Muscle layer of colon (tissue), 2 donors: ENCODE measurements around the gene CYFIP2.

Experiments used
- H3K27ac ChIP-seq: one replicate; pipeline ENCODE4 v1.7.0; 2013; ENCODE audit warnings: low read depth, mild to moderate bottlenecking, low read length, moderate library complexity
- H3K27me3 ChIP-seq, 2 donors: one replicate each; pipeline ENCODE4 v1.7.0; 2013; ENCODE audit warnings: low read length in 2 of 2, mild to moderate bottlenecking in 2 of 2; ENCODE audit not compliant: insufficient read depth in 2 of 2, control insufficient read depth in 1 of 2
- H3K36me3 ChIP-seq: one replicate; pipeline ENCODE4 v1.7.0; 2013; ENCODE audit warnings: mild to moderate bottlenecking, low read length; ENCODE audit not compliant: insufficient read depth
- H3K4me1 ChIP-seq: one replicate; pipeline ENCODE4 v1.7.0; 2013; ENCODE audit warnings: mild to moderate bottlenecking, low read length; ENCODE audit not compliant: insufficient read depth
- H3K4me3 ChIP-seq, 2 donors: one replicate each; pipeline ENCODE4 v1.7.0; 2013; ENCODE audit warnings: low read length in 2 of 2, low read depth in 1 of 2, mild to moderate bottlenecking in 1 of 2, moderate library complexity in 1 of 2
- H3K9ac ChIP-seq: one replicate; pipeline ENCODE4 v1.7.0; 2013; ENCODE audit warnings: low read length
- H3K9me3 ChIP-seq: one replicate; pipeline ENCODE4 v1.7.0; 2013; ENCODE audit warnings: mild to moderate bottlenecking, low read length
- donor health status: abdominal sarcoma.
- donor health status: Adenocarcinoma of cecum.

CYFIP2 gene

GRCh38 chr5:157290981-157291711 is 25.2 kb downstream of the CYFIP2 start:
- H3K9me3 ChIP-seq: no peaks in the 10 kb centered on the region
- H3K4me1 ChIP-seq: no peaks in the 10 kb centered on the region
- H3K9ac ChIP-seq: no peak overlapping the region
- H3K4me3 ChIP-seq: no peak overlapping the region
- H3K36me3 ChIP-seq: no peaks in the 10 kb centered on the region
- H3K27me3 ChIP-seq: no peaks in the 10 kb centered on the region
- H3K27ac ChIP-seq: no peak overlapping the region

DNA sequence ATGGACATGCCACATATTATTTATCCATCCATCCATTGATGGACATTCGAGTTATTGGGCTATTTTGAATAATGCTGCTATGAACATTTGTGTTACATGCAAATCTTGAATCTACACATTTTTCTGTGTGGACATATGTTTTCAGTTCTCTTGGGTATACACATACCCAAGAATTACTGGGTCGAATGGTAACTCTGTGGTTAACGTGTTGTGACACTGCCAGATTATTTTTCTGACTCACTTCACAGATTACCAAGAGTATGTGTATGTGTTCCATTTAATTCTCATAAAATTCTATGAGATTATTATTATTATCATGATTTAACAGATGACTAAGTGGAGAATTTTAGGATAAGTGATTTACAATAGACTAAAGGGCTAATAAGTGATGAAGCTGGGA is 26.7 kb downstream of the CYFIP2 start:
- Histone ChIP-seq H3K9ac (no peak overlapping the region), H3K4me1 (no peaks in the 10 kb centered on the region), H3K9me3 (no peaks in the 10 kb centered on the region), H3K4me3 (no peak overlapping the region), H3K36me3 (no peaks in the 10 kb centered on the region), H3K27me3 (no peaks in the 10 kb centered on the region), H3K27ac (no peak overlapping the region)

GRCh38 chr5:157294407-157295091 is 28.6 kb downstream of the CYFIP2 start:
- H3K27me3 ChIP-seq: no peaks in the 10 kb centered on the region
- no peaks in the 10 kb centered on the region for H3K9me3 ChIP-seq
- H3K4me1 ChIP-seq: no peaks in the 10 kb centered on the region
- no peak overlapping the region for H3K27ac ChIP-seq
- H3K36me3 ChIP-seq: no peaks in the 10 kb centered on the region
- H3K9ac ChIP-seq: no peak overlapping the region
- H3K4me3 ChIP-seq: no peak overlapping the region

- no peaks in the 10 kb centered on the region for H3K9me3 ChIP-seq
- no peak overlapping the region for H3K4me3 ChIP-seq
- no peak overlapping the region for H3K9ac ChIP-seq
- no peaks in the 10 kb centered on the region for H3K27me3 ChIP-seq
- H3K36me3 ChIP-seq: no peaks in the 10 kb centered on the region
- H3K27ac ChIP-seq: no peak overlapping the region
- no peaks in the 10 kb centered on the region for H3K4me1 ChIP-seq
These were observed 29.3 kb downstream of the CYFIP2 start for GRCh38 chr5:157295247-157295646.

GRCh38 chr5:157300564-157300963 is 34.6 kb downstream of the CYFIP2 start:
- Histone ChIP-seq H3K4me3 (no peak overlapping the region), H3K4me1 (no peaks in the 10 kb centered on the region), H3K27me3 (no peaks in the 10 kb centered on the region), H3K9me3 (no peaks in the 10 kb centered on the region), H3K36me3 (no peaks in the 10 kb centered on the region), H3K9ac (no peak overlapping the region), H3K27ac (no peak overlapping the region)

- H3K36me3 ChIP-seq: no peaks in the 10 kb centered on the region
- H3K4me3 ChIP-seq: no peak overlapping the region
- H3K27ac ChIP-seq: no peak overlapping the region
- H3K4me1 ChIP-seq: no peaks in the 10 kb centered on the region
- no peaks in the 10 kb centered on the region for H3K27me3 ChIP-seq
- H3K9me3 ChIP-seq: no peaks in the 10 kb centered on the region
- no peak overlapping the region for H3K9ac ChIP-seq
These were observed 35.1 kb downstream of the CYFIP2 start for GRCh38 chr5:157301066-157301465.

GRCh38 chr5:157303023-157303422 is 37.1 kb downstream of the CYFIP2 start:
- Histone ChIP-seq H3K36me3 (no peaks in the 10 kb centered on the region), H3K4me1 (no peaks in the 10 kb centered on the region), H3K9ac (no peak overlapping the region), H3K9me3 (no peaks in the 10 kb centered on the region), H3K27ac (no peak overlapping the region), H3K27me3 (no peaks in the 10 kb centered on the region), H3K4me3 (no peak overlapping the region)

- H3K4me1 ChIP-seq: no peaks in the 10 kb centered on the region
- H3K27me3 ChIP-seq: no peaks in the 10 kb centered on the region
- H3K27ac ChIP-seq: no peak overlapping the region
- no peak overlapping the region for H3K9ac ChIP-seq
- H3K36me3 ChIP-seq: no peaks in the 10 kb centered on the region
- H3K9me3 ChIP-seq: no peaks in the 10 kb centered on the region
- no peak overlapping the region for H3K4me3 ChIP-seq
These were observed 37.9 kb downstream of the CYFIP2 start for GRCh38 chr5:157303667-157304327.

GRCh38 chr5:157306081-157306480 is 40.2 kb downstream of the CYFIP2 start:
- H3K27me3 ChIP-seq: no peaks in the 10 kb centered on the region
- H3K4me3 ChIP-seq: no peak overlapping the region
- no peaks in the 10 kb centered on the region for H3K9me3 ChIP-seq
- no peaks in the 10 kb centered on the region for H3K36me3 ChIP-seq
- no peak overlapping the region for H3K27ac ChIP-seq
- no peak overlapping the region for H3K9ac ChIP-seq
- no peaks in the 10 kb centered on the region for H3K4me1 ChIP-seq

- no peak overlapping the region for H3K27ac ChIP-seq
These were observed 41.0 kb downstream of the CYFIP2 start for GRCh38 chr5:157306692-157307471.

DNA sequence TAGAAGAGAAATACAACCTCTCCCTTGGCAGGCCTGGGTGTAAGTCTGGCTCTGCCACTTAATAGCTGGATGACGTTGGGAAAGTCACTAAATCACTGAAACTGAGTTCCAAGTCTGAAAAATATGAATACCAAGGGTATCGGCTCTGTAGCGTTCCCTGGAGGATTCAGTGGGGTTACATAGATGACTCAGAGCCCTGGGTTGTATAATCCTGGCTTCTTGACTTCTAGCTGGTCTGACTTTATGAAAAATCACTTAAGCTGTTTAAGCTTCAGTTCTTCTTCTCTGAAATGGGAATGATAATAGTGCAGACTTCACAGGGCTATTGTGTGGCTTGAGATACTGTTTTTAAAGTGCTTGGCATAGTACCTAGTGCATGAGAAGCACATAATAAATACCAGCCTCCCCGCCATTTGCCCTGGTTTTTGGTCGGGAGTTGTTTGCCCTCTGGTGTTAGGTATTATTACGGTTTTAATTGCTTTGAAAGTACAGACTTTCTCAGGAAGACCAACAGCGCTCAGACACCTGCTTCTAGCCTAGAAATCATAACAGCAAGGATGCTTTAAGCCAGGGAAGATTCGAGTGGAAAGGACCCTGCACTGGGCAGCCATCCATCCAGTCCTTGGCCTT is 43.0 kb downstream of the CYFIP2 start:
- H3K4me3 ChIP-seq: no peak overlapping the region
- no peak overlapping the region for H3K9ac ChIP-seq
- no peaks in the 10 kb centered on the region for H3K36me3 ChIP-seq
- no peak overlapping the region for H3K27ac ChIP-seq
- no peaks in the 10 kb centered on the region for H3K27me3 ChIP-seq
- H3K9me3 ChIP-seq: no peaks in the 10 kb centered on the region
- no peaks in the 10 kb centered on the region for H3K4me1 ChIP-seq

More at GRCh38 chr5:157306692-157307471, 41.0 kb downstream of the CYFIP2 start:
- H3K36me3 ChIP-seq: no peaks in the 10 kb centered on the region
- no peaks in the 10 kb centered on the region for H3K9me3 ChIP-seq
- no peaks in the 10 kb centered on the region for H3K4me1 ChIP-seq
- H3K9ac ChIP-seq: no peak overlapping the region
- H3K27me3 ChIP-seq: no peaks in the 10 kb centered on the region
- H3K4me3 ChIP-seq: no peak overlapping the region
